ENCODE measurements around the gene ACTN4. TPM values are rescaled to one million over a fixed set of nuclear protein-coding genes. Genes with fewer than 3 reads are reported as not detected.

Gene ACTN4
- total and polyA plus RNA-seq, 2 donors (not counting 3 experiments of a cell fraction or from before 2014, with no cell fraction given): 313 to 748 TPM

DNA sequence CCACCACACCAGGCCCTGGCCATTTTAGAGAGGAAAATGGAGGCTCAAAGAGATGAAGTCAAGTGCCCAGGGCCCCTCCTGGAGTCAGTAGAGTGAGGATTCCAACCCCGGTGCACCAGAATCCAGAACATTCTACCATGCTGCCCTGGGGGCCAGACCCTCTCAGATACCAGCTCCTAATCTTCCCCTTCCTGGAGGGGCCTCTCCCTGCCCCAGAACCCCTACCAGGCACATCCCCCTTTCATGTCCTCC, 85.7 kb downstream of the ACTN4 start:
- Histone ChIP-seq H3K27ac (ENCODE audit: insufficient read depth, low read depth, low read length) (no peak overlapping the region), H3K4me3 (replicated peaks in 1 of 3; ENCODE audit: insufficient read depth in 1 of 3, low read depth in 1 of 3, low read length in 3 of 3) (no peak overlapping the region), H4K20me1 (replicated peaks; ENCODE audit: control insufficient read depth, extremely low read depth, insufficient read depth, low read length) (no peaks in the 10 kb centered on the region), H3K4me2 (ENCODE audit: insufficient read depth, low read length) (no peak overlapping the region), H3K79me2 (ENCODE audit: control insufficient read depth, insufficient read depth, low read length) (no peaks in the 10 kb centered on the region), H3K4me1 (ENCODE audit: control insufficient read depth, extremely low read depth, insufficient read depth, low read length) (peaks cover 17% of the 10 kb centered on the region), H3K36me3 (ENCODE audit: control insufficient read depth in 2 of 2, extremely low read depth in 1 of 2, insufficient read depth in 2 of 2, low read length in 2 of 2) (peaks cover 5 to 17% of the 10 kb centered on the region in 2 experiments), H3K9me3 (replicated peaks; ENCODE audit: control insufficient read depth, insufficient read depth, low read length) (no peaks in the 10 kb centered on the region), H2AFZ (ENCODE audit: low read depth, low read length) (no peak overlapping the region), H3K27me3 (ENCODE audit: control insufficient read depth in 2 of 2, insufficient read depth in 2 of 2, low read length in 2 of 2) (no peaks in the 10 kb centered on the region), H3K9me1 (replicated peaks; ENCODE audit: control insufficient read depth, extremely low read depth, insufficient read depth, low read length) (no peaks in the 10 kb centered on the region), H3K9ac (replicated peaks; ENCODE audit: extremely low read depth, insufficient read depth, low read length) (no peak overlapping the region)
- intact Hi-C loops (cut with micrococcal nuclease) (no loop called here), dilution Hi-C loops (cut with MboI; ENCODE audit: extremely low pct_ligation_motif_present, low sequenced_read_pairs) (no loop called here)
- POLR2A ChIA-PET: no interaction called here
- DNase-seq (ENCODE audit: low read depth, low spot score) (no peak), FAIRE-seq (no peak)
- BruUV-seq (replicated peaks): no TSS peak
- TF ChIP-seq CTCF (IDR thresholded peaks at IDR 0.05; ENCODE audit: extremely low read depth in 1 of 2, insufficient read depth in 1 of 2, low read depth in 1 of 2, low read length in 2 of 2): no peak
- TF ChIP-seq FOS (IDR thresholded peaks at IDR 0.05; ENCODE audit: borderline replicate concordance, insufficient read depth, low read length): no peak
- TF ChIP-seq POLR2A (IDR thresholded peaks at IDR 0.05; ENCODE audit: low read depth, low read length): no peak
- TF ChIP-seq, protein P1, sequence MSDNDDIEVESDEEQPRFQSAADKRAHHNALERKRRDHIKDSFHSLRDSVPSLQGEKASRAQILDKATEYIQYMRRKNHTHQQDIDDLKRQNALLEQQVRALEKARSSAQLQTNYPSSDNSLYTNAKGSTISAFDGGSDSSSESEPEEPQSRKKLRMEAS (IDR thresholded peaks at IDR 0.05; ENCODE audit: insufficient read depth, insufficient read length): no peak
- TF ChIP-seq POLR2AphosphoS5 (IDR thresholded peaks at IDR 0.05; ENCODE audit: insufficient read depth, low read depth, low read length): no peak
- TF ChIP-seq EZH2 (IDR thresholded peaks at IDR 0.05; ENCODE audit: borderline replicate concordance, low read depth, low read length, severe bottlenecking): no peak
- TF ChIP-seq GATA2 (IDR thresholded peaks at IDR 0.05; ENCODE audit: insufficient read depth, insufficient read length, low read depth, low read length): no peak
- TF ChIP-seq JUN (IDR thresholded peaks at IDR 0.05; ENCODE audit: borderline replicate concordance, insufficient read depth, insufficient read length, low read depth): no peak
- TF ChIP-seq MYC (IDR thresholded peaks at IDR 0.05; ENCODE audit: low read depth, low read length): no peak
- CTCF ChIA-PET: interaction anchor here (1.7 to 3.3 kb wide), 3 partner anchors 9 to 197 kb away, joined by 8 to 18 read pairs (median 8); partner anchors contain the start of genes MRPS12 and SARS2
